MM.1S (cell line): ENCODE results near the gene SPAG16.

Source experiments
- DNase-seq: peaks from one replicate; pipeline ENCODE4 v3.0.0-alpha.2; 2015
- H2AFZ ChIP-seq: fragments of 300-600 bp; sonication (generic); 2 replicates; pipeline ENCODE4 v1.6.0; 2016; ENCODE audit warnings: antibody characterized with exemption, low read length
- H3F3A ChIP-seq: fragments of 300-600 bp; sonication (generic); 2 replicates; pipeline ENCODE4 v1.6.1; 2016; ENCODE audit warnings: mild to moderate bottlenecking, antibody characterized with exemption, low read length, moderate library complexity, mixed read lengths; ENCODE audit not compliant: insufficient read depth
- H3K27ac ChIP-seq: fragments of 300-600 bp; sonication (generic); 2 replicates; pipeline ENCODE4 v1.5.1; 2016; ENCODE audit warnings: mild to moderate bottlenecking, low read length
- H3K27me3 ChIP-seq: fragments of 300-600 bp; sonication (generic); replicated peaks from 2 replicates; pipeline ENCODE4 v1.6.0; 2016; ENCODE audit warnings: low read length; ENCODE audit not compliant: insufficient read depth
- H3K36me3 ChIP-seq: fragments of 300-600 bp; sonication (generic); replicated peaks from 2 replicates; pipeline ENCODE4 v1.6.1; 2016; ENCODE audit warnings: mild to moderate bottlenecking, low read length, mixed read lengths; ENCODE audit not compliant: insufficient read depth
- H3K4me1 ChIP-seq: fragments of 300-600 bp; sonication (generic); 2 replicates; pipeline ENCODE4 v1.6.1; 2016; ENCODE audit warnings: low read length, mixed read lengths
- H3K4me2 ChIP-seq: fragments of 300-600 bp; sonication (generic); 2 replicates; pipeline ENCODE4 v1.6.0; 2016; ENCODE audit warnings: low read depth, low read length
- H3K4me3 ChIP-seq: fragments of 300-600 bp; sonication (generic); 2 replicates; pipeline ENCODE4 v1.5.1; 2016; ENCODE audit warnings: low read length, mixed read lengths
- H3K79me2 ChIP-seq: fragments of 300-600 bp; sonication (generic); 2 replicates; pipeline ENCODE4 v1.6.1; 2016; ENCODE audit warnings: mixed run types, low read length, mixed read lengths
- H3K9ac ChIP-seq: fragments of 300-600 bp; sonication (generic); 2 replicates; pipeline ENCODE4 v1.6.1; 2016; ENCODE audit warnings: low read length, mixed read lengths
- H3K9me2 ChIP-seq: fragments of 300-600 bp; sonication (generic); replicated peaks from 2 replicates; pipeline ENCODE4 v1.6.1; 2016; ENCODE audit warnings: mild to moderate bottlenecking, low read length, mixed read lengths; ENCODE audit not compliant: insufficient read depth
- H3K9me3 ChIP-seq: fragments of 300-600 bp; sonication (generic); replicated peaks from 2 replicates; pipeline ENCODE4 v1.6.1; 2016; ENCODE audit warnings: mild to moderate bottlenecking, low read length, mixed read lengths; ENCODE audit not compliant: insufficient read depth
- H4K20me1 ChIP-seq: fragments of 300-600 bp; sonication (generic); 2 replicates; pipeline ENCODE4 v1.6.1; 2016; ENCODE audit warnings: mild to moderate bottlenecking, low read length, moderate library complexity, mixed read lengths; ENCODE audit not compliant: insufficient read depth
- CTCF ChIP-seq: fragments of 300-600 bp; sonication (generic); IDR thresholded peaks from 2 replicates; pipeline ENCODE4 v1.5.1; 2016; ENCODE audit warnings: antibody characterized with exemption, low read length, mixed read lengths
- EZH2 ChIP-seq: fragments of 300-600 bp; sonication (generic); optimal IDR thresholded peaks from 2 replicates; pipeline ENCODE3; 2017; ENCODE audit warnings: low read depth, mild to moderate bottlenecking, antibody characterized with exemption, low read length, mixed read lengths
- EZH2phosphoT487 ChIP-seq: fragments of 300-600 bp; sonication (generic); IDR thresholded peaks from 2 replicates; pipeline ENCODE4 v1.6.1; 2018; ENCODE audit warnings: antibody characterized with exemption, low read length

SPAG16 gene

DNA sequence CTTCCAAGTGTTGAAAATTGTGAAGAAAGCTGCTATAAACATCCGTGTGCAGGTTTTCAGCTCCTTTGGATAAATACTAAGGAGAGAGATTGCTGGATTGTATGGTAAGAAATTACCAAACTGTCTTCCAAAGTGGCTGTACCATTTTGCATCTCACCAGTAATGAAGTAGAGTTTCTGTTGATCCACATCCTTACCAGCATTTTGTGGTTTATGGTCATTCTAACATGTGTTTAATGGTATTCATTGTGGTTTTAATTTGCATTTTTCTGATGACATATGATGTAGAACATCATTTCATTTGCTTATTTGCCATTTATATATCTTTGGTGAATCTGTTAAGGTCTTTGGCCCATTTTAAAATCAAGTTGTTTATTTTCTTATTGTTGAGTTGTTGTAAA is 260.7 kb downstream of the SPAG16 start:
- H3K27ac ChIP-seq, result no peak overlapping the region

GRCh38 chr2:213545481-213545880 is 261.2 kb downstream of the SPAG16 start:
- no peak for TF ChIP-seq CTCF
- no peak for TF ChIP-seq EZH2
- no peak for TF ChIP-seq EZH2phosphoT487
- H3K4me2 ChIP-seq, result no peak overlapping the region

More for the DNA sequence above, 260.7 kb downstream of the SPAG16 start:
- Histone ChIP-seq H3K9ac (no peak overlapping the region), H3K9me3 (no peaks in the 10 kb centered on the region), H3K4me2 (no peak overlapping the region), H3F3A (no peaks in the 10 kb centered on the region), H3K4me1 (no peaks in the 10 kb centered on the region), H4K20me1 (no peaks in the 10 kb centered on the region), H3K4me3 (no peak overlapping the region), H2AFZ (no peak overlapping the region), H3K27me3 (no peaks in the 10 kb centered on the region), H3K36me3 (no peaks in the 10 kb centered on the region), H3K9me2 (no peaks in the 10 kb centered on the region), H3K79me2 (no peaks in the 10 kb centered on the region)
- no peak for DNase-seq
- TF ChIP-seq CTCF (no peak), EZH2 (no peak), EZH2phosphoT487 (no peak)

DNA sequence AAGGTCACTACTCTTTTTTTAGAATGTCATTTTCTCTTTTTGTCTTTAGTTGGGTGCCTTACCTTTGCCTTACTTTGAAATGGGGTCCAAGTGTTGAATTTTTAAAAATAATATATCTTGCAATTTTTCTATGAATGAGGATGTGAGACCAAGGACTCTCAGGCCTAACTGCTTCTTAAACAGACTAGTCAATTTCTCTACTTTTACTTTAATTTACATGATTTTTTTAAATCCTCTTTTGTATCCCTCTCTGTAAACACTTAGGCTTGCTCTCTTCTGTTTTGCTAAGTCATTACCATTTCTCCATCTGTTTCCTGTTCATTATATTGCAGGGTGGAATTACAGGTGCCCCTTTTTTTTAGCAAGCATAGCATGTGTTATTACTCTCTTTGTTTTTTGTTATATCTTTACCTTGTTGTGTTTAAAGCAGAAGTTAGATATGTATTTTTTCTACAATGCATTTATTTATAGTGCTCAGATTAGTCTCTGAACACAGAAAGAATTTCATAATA is 261.8 kb downstream of the SPAG16 start:
- H3K36me3 ChIP-seq, result no peaks in the 10 kb centered on the region
- no peak overlapping the region for H2AFZ ChIP-seq
- no peak for TF ChIP-seq EZH2
- TF ChIP-seq EZH2phosphoT487, result no peak
- TF ChIP-seq CTCF, result no peak
- H3K4me1 ChIP-seq, result no peaks in the 10 kb centered on the region
- no peak overlapping the region for H3K4me2 ChIP-seq
- no peaks in the 10 kb centered on the region for H3K9me2 ChIP-seq
- H3K9ac ChIP-seq, result no peak overlapping the region
- no peak overlapping the region for H3K27ac ChIP-seq
- no peak for DNase-seq
- no peaks in the 10 kb centered on the region for H3K9me3 ChIP-seq
- no peaks in the 10 kb centered on the region for H3K27me3 ChIP-seq
- H3F3A ChIP-seq, result no peaks in the 10 kb centered on the region
- no peaks in the 10 kb centered on the region for H4K20me1 ChIP-seq
- no peak overlapping the region for H3K4me3 ChIP-seq
- H3K79me2 ChIP-seq, result no peaks in the 10 kb centered on the region

More at GRCh38 chr2:213545481-213545880, 261.2 kb downstream of the SPAG16 start:
- H3K9ac ChIP-seq, result no peak overlapping the region
- no peak for DNase-seq
- no peaks in the 10 kb centered on the region for H3K9me3 ChIP-seq
- no peaks in the 10 kb centered on the region for H3K36me3 ChIP-seq
- H3K27me3 ChIP-seq, result no peaks in the 10 kb centered on the region
- H3K79me2 ChIP-seq, result no peaks in the 10 kb centered on the region
- no peak overlapping the region for H3K4me3 ChIP-seq
- H3F3A ChIP-seq, result no peaks in the 10 kb centered on the region
- H4K20me1 ChIP-seq, result no peaks in the 10 kb centered on the region
- H2AFZ ChIP-seq, result no peak overlapping the region
- no peak overlapping the region for H3K27ac ChIP-seq
- H3K4me1 ChIP-seq, result no peaks in the 10 kb centered on the region
- H3K9me2 ChIP-seq, result no peaks in the 10 kb centered on the region
